Measurements from ENCODE around the gene LANCL3. TPM values are rescaled to one million over a fixed set of nuclear protein-coding genes. Genes with fewer than 3 reads are reported as not detected.

LANCL3 gene
- total RNA-seq, 4 donors from 2014 or later, result under 0.01 to 0.88 (median 0.58) TPM

DNA sequence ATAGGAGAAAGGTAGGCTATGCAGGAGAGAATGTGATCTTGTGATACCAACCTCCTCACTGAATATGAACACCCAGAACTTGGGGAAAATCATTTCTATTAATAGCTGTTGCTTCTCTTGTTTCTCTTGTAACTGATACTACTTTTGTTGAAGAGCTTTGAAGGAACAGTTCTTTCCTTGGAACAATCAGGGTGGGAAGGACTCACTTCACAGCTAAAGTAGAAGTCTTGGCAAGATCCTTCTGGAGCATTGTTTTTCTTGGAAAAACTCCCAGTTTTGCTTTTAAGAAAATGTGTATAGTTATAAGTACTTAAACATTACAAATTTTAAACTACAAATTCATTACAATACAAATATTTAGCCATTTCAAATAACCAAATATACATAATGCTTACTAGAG is 95.1 kb downstream of the LANCL3 start:
- TF ChIP-seq CTCF (IDR thresholded peaks at IDR 0.05; ENCODE audit: low read depth), result no peak

GRCh38 chrX:37667141-37667540 is 95.7 kb downstream of the LANCL3 start:
- no peak for TF ChIP-seq CTCF (IDR thresholded peaks at IDR 0.05; ENCODE audit: low read depth)

- TF ChIP-seq CTCF (IDR thresholded peaks at IDR 0.05; ENCODE audit: low read depth), result no peak
These were observed 101.1 kb downstream of the LANCL3 start for GRCh38 chrX:37672563-37672962.

DNA sequence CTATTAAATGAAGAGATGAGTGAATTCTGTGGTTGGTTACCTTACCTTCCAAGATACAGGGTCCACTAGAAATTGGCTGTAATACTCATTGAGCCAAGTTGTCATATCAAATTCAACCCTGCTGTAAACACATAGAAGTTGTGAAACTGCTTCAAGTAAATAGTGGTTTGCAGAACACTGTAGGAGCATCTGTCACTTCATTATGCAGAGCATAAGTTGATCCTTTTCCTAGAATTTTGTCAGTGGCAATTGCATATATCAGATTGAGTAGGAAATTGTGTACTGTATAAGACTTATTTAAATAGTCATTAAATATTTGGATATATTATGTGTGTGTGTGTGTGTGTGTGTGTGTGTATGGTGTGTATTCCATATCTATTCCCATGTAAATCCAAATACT is 105.3 kb downstream of the LANCL3 start:
- no peak for TF ChIP-seq CTCF (IDR thresholded peaks at IDR 0.05; ENCODE audit: low read depth)

GRCh38 chrX:37677243-37677642 is 105.8 kb downstream of the LANCL3 start:
- no peak for TF ChIP-seq CTCF (IDR thresholded peaks at IDR 0.05; ENCODE audit: low read depth)

GRCh38 chrX:37677765-37678164 is 106.3 kb downstream of the LANCL3 start:
- TF ChIP-seq CTCF (IDR thresholded peaks at IDR 0.05; ENCODE audit: low read depth), result no peak

- TF ChIP-seq CTCF (IDR thresholded peaks at IDR 0.05; ENCODE audit: low read depth), result no peak
These were observed 107.1 kb downstream of the LANCL3 start for GRCh38 chrX:37678574-37678973.
